C4-2B (cell line): ENCODE measurements around the gene RTKN2.

Source experiments
- ZFX ChIP-seq: fragments of 450-650 bp; IDR thresholded peaks from 2 replicates; pipeline ENCODE4 v1.6.1; 2017
- TF ChIP-seq, protein P1 (sequence below): fragments of 450-650 bp; conservative IDR thresholded peaks from 2 replicates; pipeline ENCODE4 v1.5.1; 2017; ENCODE audit warnings: mild to moderate bottlenecking

DNA sequence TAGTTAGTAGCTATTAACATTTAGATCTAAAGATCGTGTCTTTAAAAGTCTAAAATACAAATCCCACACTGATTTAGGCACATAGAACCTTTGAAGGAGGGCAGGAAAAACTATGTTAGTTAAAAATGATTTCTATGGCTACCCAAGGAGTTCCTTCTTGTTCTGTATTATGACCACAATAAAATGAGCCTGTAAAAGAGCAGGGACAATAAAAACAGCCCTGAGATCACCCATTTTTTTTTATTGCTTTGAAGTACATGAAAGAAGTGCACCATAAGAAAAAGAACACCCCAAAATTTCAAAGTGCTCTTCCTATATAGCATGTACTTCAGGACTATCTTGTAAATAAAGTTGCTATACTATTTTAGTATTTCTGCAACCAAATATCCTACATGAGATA is 29.8 kb downstream of the RTKN2 start:
- TF ChIP-seq ZFX, result no peak
- TF ChIP-seq, protein P1, sequence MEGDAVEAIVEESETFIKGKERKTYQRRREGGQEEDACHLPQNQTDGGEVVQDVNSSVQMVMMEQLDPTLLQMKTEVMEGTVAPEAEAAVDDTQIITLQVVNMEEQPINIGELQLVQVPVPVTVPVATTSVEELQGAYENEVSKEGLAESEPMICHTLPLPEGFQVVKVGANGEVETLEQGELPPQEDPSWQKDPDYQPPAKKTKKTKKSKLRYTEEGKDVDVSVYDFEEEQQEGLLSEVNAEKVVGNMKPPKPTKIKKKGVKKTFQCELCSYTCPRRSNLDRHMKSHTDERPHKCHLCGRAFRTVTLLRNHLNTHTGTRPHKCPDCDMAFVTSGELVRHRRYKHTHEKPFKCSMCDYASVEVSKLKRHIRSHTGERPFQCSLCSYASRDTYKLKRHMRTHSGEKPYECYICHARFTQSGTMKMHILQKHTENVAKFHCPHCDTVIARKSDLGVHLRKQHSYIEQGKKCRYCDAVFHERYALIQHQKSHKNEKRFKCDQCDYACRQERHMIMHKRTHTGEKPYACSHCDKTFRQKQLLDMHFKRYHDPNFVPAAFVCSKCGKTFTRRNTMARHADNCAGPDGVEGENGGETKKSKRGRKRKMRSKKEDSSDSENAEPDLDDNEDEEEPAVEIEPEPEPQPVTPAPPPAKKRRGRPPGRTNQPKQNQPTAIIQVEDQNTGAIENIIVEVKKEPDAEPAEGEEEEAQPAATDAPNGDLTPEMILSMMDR, result no peak
